Heart left ventricle (tissue), 13 donors: ENCODE data around the gene IGHMBP2.

Source experiments
- POLR2A ChIP-seq, 2 donors: fragments of 450-650 bp; IDR thresholded peaks; one replicate each; pipeline ENCODE4 v1.6.1; 2017; ENCODE audit warnings: antibody characterized with exemption in 2 of 2, mild to moderate bottlenecking in 2 of 2, moderate library complexity in 2 of 2
- TF ChIP-seq, protein P1 (sequence below), 12 donors: fragments of 200-600 bp; sonication (generic) in 4 of 12; IDR thresholded peaks; one replicate each; pipeline versions ENCODE4 v1.5.0 to v1.8.0; 2018 to 2022; ENCODE audit warnings: antibody characterized with exemption in 12 of 12, mild to moderate bottlenecking in 5 of 12
- donor health status: ischemic (EF 13 %, LVEDD 7.1; RV severe dilation, severe dysfunction).
- donor health status: DM: no; HTN: yes; CAD: no.
- donor health status: DM: no; HTN: no; CAD: no.
- donor health status: ischemic (EF 25% LVEDD 6.9; RV normal size, moderate dysfunction).
- donor health status: ischemic (EF 25% LVEDD 5.7; RV mildly dilated, moderate dysfunction).
- donor health status: ischemic (EF 35%, LVEDD 5.7; RV mildly dilated, moderate dysfunction).
- donor health status: nonischemic (EF 11% LVEDD 7.7; RV severe dilation, severe dysfunction).
- donor health status: DM: yes; HTN: yes; CAD: no.
- donor health status: PGD.
- donor health status: ischemic (EF 29% LVEDD 5.4; RV normal size, mild dysfunction).
- donor health status: nonischemic (EF 23%, LVEDD 6.1; RV moderate dilation, normal function).

DNA sequence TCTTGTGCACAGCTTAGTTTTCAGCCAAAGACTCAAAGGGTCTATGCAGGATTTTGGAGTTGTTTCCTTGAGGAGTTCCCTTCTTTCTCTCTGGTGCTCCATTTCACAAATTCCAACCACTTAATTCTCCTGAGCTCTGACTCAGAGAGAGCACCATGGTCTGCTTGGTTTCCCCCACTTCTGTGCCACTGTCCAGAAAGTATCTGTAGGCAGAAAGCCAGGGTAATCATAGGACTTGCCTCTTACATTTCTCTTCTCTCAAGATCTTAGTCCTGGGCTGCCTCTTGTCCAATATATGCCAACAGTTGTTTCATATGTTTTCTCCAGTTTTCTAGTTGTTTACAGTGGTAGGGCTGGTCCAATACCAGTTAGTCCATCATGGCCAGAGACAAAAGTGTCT, 83.5 kb downstream of the IGHMBP2 start:
- TF ChIP-seq, protein P1, sequence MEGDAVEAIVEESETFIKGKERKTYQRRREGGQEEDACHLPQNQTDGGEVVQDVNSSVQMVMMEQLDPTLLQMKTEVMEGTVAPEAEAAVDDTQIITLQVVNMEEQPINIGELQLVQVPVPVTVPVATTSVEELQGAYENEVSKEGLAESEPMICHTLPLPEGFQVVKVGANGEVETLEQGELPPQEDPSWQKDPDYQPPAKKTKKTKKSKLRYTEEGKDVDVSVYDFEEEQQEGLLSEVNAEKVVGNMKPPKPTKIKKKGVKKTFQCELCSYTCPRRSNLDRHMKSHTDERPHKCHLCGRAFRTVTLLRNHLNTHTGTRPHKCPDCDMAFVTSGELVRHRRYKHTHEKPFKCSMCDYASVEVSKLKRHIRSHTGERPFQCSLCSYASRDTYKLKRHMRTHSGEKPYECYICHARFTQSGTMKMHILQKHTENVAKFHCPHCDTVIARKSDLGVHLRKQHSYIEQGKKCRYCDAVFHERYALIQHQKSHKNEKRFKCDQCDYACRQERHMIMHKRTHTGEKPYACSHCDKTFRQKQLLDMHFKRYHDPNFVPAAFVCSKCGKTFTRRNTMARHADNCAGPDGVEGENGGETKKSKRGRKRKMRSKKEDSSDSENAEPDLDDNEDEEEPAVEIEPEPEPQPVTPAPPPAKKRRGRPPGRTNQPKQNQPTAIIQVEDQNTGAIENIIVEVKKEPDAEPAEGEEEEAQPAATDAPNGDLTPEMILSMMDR (IDR thresholded peaks at IDR 0.05): no peak
- no peak for TF ChIP-seq POLR2A (IDR thresholded peaks at IDR 0.05)
